NCI-H526 (cell line): ENCODE results near the gene NSMF.
"Not testable (repeated sequence)": the region's sequence is repeated elsewhere in the genome, so short reads cannot be mapped to it uniquely, and the experiment has no call there.

Experiments
- DNase-seq, 2 experiments: peaks; one replicate each; lab custom pipeline; 2025; lab: John Stamatoyannopoulos, UW

Gene NSMF

DNA sequence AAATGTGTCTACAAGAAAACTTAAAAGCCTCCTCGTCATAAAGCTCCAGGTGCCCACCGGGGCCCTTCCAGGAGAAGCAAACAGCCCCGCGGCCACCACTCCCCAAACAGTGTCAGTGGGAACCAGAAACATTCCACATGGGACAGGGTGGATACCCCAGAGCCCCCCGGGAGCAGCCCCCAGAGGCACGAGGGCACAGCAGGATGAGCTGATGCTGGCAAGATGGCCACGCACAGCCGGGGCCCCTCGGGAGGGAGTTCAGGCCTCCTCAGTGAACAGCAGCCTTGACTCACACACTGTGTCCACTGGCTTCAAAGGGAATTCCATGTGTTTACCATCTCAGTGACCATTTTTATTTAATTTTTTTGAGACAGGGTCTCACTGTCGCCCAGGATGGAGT lies 46.7 kb downstream of the NSMF start:
- DNase-seq, result no peak

DNA sequence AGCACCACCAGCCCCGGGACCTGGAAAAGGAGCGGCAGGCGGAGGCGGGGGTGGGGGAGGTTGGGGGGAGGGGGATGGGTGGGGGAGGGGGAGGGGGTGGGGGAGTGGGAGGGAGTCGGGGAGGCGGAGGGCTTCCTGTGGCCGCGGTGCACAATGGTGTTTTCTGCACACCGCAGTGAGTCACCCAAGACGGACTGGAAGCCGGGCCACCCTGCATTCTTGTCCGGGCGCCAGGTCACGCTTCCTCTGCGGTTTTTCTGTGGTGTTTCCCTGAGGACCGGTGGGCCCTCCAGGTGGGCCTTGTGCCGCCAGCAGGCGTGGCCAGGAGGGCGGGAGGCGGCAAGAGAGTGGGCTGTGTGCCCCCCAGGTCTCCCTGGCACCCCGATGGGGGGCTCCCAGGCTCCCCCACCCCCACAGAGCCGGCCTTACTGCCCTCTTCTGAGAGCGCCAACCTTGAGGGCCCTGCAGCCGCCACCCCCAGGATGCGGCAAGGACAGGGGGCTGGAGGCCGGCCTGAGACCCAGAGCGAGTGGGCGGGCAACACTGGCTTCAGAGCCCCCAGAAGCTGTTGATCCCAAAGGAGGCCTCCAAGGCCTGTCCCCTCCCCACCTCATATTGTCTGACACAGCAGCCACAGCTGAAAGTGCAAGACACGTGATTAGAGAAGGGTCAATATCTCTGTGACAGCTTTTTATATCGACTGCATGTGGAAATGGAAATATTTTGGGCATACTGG lies 47.3 kb downstream of the NSMF start:
- no peak for DNase-seq

DNA sequence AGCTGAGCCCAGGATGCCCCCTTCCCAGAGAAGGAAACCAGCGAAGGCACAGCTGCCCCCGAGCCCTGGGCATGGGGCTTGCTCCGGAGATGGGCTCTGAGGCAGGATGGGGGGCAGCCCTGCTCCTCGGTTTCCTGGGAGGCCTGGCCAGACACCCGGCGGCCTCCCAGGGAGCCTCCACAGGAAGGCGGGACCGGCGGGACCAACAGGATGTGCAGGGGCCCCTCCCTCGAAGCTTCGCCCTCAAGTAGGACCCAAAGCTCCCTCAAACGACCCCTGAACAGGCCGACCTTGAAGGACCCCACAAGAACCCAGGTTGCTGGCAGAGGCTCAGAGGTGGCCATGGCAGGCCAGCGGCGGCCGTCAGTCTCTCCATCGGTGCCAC lies 47.9 kb downstream of the NSMF start:
- DNase-seq, result no peak

DNA sequence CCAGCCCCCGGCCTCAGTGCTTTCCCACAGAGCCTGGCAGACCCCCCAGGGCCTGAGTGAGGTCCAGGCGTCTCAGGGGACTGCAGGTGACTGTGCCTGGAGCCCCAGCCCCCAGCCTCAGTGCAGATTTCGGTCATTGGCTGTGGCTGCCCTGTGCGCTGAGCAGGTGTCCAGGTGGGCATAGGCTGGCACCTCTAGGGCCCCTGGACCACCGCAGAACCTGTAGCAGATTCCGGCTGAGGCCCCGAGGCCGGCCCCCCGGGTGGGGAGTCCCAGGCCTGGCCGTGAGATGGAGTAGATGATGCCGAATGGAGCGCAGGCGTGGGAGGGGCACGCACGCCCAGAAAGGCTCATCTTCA lies 48.3 kb downstream of the NSMF start:
- no peak for DNase-seq

DNA sequence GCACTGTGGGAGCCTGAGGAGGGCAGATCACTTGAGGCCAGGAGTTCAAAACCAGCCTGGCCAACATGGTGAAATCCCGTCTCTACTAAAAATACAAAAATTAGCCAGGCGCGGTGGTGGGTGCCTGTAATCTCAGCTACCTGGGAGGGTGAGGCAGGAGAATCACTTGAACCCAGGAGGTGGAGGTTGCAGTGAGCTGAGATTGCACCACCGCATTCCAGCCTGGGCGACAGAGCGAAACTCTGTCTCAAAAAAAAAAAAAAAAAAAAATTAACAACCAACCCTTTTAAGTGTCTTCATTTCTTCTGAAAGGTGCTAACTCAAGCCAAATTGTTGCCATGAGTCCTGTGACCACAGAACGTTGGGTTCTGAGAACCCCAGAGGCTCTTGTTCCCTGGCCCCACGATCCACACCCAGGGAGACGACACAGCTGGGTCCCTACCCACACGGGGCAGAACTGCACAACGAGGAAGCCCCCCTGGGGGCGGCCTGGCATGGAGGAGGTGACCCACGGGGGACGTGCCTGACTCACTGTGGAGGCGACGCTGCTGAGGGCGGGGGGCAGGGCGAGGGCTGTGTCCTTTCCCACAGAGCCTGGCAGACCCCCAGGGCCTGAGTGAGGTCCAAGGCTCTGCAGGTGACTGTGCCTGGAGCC lies 48.8 kb downstream of the NSMF start:
- not testable (repeated sequence) for DNase-seq

DNA sequence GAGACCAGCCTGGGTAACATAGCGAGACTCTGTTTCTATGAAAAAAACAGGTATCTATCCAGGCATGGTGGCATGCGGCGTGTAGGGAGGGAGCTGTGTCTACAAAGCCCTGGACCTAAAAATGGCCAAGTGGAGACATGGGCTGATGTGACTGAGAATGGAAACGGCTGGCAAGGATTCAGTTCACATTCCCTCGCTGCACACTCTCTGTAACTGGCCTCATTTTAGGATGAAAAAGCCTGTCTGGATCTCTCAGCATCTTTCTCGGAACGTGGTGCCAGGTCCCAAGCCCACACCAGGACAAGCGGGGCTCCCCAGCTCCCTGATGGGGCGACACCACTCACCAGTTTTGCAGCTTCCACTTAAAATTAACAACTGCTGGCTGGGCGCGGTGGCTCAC lies 49.6 kb downstream of the NSMF start:
- DNase-seq, result no peak

DNA sequence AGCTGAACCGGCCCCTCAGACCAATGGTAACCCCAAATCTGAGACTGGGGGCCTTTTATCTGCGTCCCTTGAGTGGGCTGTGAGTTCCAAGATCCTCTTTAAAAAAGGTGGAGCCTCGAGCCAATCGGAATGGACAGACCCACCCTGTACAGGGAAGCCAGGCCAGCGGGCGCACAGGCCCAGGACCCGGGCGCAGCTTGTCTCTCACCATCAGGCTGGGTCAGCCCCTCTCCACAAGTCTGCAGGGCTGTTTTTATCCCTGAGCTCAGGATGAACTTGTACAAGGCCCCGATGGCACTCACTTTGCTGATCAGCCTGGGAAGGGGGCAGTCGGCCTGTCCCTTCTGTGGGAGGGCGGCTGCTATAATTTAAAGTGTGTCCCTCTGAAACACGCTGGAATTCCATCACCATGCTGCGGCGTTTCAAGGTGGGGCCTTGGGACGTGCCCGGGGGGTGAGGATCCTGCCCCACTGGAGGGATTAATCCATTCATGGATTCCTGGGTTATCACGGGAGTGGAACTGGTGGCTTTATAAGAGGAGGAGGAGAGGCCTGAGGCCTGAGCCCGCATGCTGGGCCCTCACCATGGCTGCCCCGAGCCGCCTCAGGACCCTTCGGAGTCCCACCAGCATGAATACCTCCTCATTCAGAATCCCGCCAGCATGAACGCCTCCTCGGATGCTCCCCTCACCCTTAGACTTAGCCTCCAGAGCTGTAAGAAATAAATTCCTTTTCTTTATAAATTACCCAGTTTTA lies 50.3 kb downstream of the NSMF start:
- DNase-seq, result no peak

DNA sequence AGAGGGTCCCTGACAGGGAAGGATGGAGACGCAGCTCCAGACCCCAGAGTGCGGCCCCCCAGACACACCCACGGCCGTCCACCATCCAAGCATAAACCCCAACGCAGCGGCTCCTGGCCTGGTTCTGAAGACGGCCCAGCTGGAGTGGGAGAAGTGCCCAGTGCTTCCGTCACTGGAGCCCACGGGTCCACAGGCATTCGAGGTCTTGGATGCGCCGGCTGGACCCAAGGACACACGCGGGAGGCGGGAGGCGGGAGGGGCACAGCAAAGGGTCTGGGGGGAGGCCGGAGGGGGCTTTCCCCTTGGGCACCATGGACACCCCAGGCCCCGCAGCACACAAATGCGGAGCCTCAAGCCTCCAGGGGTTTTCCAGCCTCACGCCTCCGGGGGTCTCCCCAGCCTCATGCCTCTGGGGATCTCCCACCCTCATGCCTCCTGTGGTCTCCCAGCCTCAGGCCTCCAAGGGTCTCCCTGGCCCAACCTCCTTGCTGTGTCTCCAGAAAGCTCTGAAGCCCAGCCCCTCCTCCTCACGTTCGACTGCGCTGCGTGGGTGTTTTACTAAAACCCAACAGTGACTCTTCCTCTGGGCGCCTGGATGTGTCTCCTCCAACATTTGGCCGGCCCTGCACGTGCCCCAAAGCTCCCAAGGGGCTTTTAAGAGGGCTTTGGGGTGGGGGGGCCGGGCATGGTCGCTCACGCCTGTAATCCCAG lies 51.4 kb downstream of the NSMF start:
- no peak for DNase-seq

DNA sequence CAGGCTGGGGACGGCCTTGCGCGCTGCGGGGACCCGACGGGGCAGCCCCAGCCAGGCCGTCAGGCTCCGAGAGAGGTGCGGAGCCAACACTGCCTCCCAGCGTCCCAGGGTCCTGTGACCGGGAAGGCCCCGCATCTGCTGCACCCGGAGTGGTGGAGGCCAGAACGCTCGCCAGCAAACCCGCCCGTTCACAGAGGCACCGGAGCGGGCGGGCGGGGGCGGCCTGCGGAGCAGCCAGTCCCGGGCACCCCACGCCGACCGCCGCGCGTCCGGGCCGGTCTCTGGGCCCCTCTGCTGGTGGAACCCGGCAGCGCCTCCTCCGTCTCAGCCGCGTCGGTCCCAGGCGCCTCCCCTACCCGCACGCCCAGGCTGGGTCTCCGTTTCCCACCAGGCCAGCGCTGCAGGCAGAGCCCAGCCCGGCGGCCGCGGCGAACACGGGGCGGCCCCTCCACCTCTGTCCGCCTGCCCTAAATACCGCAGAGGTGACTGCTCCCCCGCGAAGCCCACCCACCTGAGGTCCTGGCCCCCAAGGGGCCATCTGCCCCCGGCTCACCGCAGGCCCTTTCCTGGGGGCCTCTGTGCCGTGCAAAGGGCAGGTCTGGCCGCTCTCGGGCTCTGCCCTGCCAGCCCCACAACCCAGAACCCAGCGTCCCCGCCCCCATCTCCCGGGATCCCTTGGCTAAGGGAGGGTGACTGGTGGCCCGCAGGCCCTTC lies 52.1 kb downstream of the NSMF start:
- peak; percentile 7 to 76 for DNase-seq

DNA sequence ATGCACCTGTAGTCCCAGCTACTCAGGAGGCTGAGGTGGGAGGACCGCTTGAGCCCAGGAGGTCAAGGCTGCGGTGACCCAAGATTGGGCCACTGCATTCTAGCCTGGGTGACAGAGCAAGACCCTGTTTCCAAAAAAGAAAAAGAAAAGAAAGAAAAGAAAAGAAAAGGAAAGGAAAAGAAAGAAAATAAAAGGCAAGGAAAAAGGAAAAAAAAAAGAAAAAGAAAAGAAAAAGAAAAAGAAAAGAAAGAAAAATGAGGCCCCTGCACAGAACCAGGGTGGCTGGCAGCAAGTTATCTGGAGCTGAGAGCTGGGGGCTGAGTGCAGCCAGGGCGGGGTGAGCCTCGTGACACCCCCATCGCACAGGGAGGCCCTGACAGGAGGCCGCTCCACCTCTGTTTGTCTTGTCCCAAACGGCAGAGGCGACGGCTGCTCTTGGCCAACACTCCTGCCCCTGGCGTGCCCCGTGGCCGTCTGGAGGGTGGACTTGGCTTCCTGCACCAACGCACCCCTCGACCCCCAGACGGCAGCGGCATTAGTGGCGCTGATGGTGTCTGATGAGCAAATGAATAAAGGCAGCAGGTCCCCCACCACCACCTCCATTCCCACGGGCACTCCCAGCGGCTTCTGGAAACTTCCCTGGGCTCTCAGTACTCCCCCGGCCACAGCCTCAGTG lies 52.9 kb downstream of the NSMF start:
- DNase-seq, result no peak

DNA sequence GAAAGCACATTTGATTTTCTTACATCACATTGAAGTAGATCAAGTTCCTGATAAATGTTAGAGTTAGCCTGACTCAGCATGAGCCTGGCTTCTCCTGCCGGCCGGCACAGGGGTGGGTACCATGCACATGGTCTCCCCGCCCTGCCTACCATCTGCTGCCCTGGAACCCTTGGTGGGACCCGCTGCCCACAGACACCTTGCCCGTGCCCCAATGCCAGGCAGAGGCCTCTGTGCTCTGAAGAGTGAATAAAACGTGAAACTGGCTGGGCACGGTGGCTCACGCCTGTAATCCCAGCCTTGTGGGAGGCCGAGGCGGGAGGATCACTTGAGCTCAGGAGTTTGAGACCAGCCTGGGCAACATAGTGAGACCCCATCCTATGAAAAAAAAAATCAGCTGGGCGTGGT lies 53.5 kb downstream of the NSMF start:
- no peak for DNase-seq

DNA sequence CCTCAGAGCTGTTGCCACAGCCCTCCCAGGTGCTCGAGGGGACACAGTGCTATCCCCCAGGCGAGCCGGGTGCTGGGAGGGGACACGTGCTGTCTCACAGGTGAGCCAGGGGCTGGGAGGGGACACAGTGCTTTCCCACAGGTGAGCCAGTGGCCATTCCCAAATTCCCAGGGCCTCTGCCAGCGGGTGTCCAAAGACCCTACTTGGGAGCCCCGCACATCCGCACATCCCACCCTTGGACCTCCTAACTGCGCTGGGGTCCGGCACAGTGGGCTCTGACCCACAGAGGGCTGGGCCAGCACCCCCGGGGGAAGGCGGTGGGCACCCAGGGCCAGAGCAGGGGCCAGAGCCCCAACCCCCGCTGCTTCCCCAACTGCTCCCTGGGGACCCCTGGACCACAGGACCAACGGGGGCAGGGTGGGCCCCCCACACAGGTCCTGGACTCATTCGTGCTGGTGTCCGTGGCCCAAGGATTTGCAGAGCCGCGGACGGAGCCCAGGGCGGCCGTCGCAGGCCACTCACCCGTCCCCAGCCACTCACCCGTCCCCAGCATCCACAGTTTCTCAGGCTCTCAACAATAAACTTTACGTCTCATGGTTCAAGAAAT lies 54.1 kb downstream of the NSMF start:
- no peak for DNase-seq

DNA sequence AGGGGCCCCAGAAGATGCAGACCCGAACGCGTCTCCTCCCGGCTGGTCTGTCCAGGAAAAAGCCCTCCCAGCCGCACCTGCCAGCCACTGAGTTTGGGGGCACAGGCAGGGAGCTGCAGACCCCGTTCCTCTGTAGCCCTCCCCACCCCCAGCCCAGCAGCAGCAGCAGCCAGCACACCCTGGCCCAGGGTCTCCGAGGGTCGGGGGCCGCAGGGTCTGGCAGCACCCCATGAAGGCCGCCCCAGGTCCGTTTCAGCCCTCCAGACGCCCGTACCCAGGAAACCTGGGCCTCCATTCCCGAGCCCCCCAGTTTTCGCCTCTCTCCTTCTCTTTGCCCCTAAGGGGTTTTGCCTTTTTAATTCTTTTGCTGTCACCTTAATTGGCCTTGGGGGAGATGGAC lies 55.9 kb downstream of the NSMF start:
- DNase-seq, result no peak

DNA sequence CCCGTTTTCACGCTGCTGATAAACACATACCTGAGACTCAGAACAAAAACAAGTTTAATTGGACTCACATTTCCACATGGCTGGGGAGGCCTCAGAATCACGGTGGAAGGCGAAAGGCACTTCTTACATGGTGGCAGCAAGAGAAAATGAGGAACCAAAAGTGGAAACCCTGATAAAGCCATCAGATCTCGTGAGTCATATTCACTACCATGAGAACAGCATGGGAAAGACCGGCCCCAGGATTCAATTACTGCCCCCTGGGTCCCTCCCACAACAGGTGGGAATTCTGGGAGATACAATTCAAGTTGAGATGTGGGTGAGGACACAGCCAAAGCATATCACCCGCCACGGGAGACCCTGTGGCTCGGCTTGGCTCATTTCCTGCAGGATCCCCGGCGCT lies 56.4 kb downstream of the NSMF start:
- no peak for DNase-seq

DNA sequence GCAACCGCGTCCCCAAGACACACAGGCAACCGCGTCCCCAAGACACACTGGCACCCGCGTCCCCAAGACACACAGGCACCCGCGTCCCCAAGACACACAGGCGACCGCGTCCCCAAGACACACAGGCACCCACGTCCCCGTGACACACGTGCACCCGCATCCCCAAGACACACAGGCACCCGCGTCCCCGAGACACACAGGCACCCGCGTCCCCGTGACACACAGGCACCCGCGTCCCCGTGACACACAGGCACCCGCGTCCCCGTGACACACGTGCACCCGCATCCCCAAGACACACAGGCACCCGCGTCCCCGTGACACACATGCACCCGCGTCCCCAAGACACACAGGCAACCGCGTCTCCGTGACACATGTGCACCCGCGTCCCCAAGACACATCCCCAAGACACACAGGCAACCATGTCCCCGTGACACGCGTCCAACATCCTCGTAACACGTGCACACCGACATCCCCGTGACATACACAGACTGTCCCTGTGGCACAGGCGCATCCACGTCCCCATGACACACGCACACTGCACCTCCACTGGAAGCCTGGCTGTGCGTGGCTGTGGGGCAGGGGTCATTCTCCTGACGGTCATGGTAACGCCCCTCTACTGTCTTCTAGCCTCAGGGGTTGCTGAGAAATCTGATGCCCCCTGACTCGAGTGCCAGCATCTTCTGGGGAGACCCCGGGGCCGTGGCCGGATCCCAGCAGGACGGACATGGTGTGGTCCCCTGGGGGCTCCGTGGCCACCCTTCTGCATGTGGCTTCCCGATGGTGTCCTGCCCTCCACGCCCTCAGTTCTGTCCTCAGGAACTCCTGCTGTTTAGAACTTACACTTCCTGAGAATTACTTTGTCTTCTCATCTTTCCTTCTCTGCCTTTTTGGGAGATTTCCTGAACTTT lies 60.3 kb downstream of the NSMF start:
- no peak for DNase-seq

DNA sequence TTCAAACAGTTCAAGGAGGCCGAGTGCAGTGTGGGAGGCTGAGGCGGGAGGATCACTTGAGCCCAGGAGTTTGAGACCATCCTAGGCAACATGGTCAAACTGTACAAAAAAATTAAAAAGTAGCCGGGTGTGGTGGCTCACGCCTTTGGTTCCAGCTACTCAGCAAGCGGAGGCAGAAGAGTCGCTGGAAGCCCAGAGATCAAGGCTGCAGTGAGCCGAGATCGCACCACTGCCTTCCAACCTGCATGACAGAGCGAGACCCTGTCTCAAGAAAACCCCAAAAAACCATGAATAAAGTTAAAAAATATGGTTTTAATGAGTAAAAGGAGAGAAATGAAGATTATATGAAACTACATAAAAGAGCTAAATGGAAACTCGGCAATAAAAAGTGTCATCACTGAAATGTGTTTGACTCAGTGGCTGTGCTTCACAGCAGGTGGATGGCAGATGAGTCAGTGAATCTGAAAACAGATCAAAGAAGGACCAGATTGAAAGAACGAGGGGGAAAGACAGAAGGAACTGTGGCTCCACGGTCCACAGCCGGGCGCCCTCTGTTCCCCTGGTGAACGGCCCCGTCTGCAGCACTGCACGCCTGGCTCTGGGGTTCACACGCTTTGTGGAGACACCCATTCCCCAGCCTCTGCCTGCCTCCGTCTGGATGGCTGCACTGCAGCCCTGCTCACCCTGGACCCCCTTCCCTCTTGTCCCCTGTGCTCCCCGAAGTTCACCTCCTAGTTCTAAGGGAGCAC lies 61.3 kb downstream of the NSMF start:
- DNase-seq, result no peak
